ENCODE results near the gene INSL3.

GRCh38 chr19:17811103-17811502 lies 10.2 kb downstream of the INSL3 start:
- no peak for TF ChIP-seq ZNF121 (CRISPR knock-in tag; IDR thresholded peaks at IDR 0.05)
- TF ChIP-seq POLR2A (IDR thresholded peaks at IDR 0.05; ENCODE audit: insufficient read depth in 1 of 2, low read depth in 2 of 2, low read length in 2 of 2) = no peak
- no peak for TF ChIP-seq PITX1 (CRISPR knock-in tag; IDR thresholded peaks at IDR 0.05)
- no peak for TF ChIP-seq HNRNPLL (IDR thresholded peaks at IDR 0.05; ENCODE audit: low read depth, low read length, poor library complexity, severe bottlenecking)
- no peak for TF ChIP-seq POLR2AphosphoS2 (IDR thresholded peaks at IDR 0.05; ENCODE audit: low read depth, low read length)
- no peak for TF ChIP-seq NFE2L1 (CRISPR knock-in tag; IDR thresholded peaks at IDR 0.05; ENCODE audit: borderline replicate concordance)
- TF ChIP-seq ZNF530 (CRISPR knock-in tag; IDR thresholded peaks at IDR 0.05; ENCODE audit: low read depth) = no peak
- no peak for TF ChIP-seq NFYB (CRISPR knock-in tag; IDR thresholded peaks at IDR 0.05)
- no peak for TF ChIP-seq JUN (CRISPR knock-in tag; IDR thresholded peaks at IDR 0.05)
